Tibial artery (tissue), 4 donors: Measurements from ENCODE around the gene PPP2R2C.

ENCODE experiments used
- DNase-seq, 2 donors: peaks; one replicate each; pipeline ENCODE4 v3.0.0-alpha.2; 2019
- H3K27ac ChIP-seq, 2 donors: fragments of 200-600 bp; sonication (generic) in 1 of 2; 1 replicate in 1 of 2; 2 replicates in 1 of 2; pipeline ENCODE4 v1.5.1; 2018 to 2019; ENCODE audit warnings: mild to moderate bottlenecking in 1 of 2
- H3K27me3 ChIP-seq, 2 donors: fragments of 200-600 bp; sonication (generic) in 1 of 2; one replicate each; pipeline versions ENCODE4 v1.5.1 to v1.6.0; 2016 to 2019
- H3K36me3 ChIP-seq, 3 donors: fragments of 200-600 bp; sonication (generic) in 2 of 3; one replicate each; pipeline ENCODE4 v1.5.1; 2016 to 2019; ENCODE audit warnings: mild to moderate bottlenecking in 2 of 3
- H3K4me1 ChIP-seq, 4 donors: fragments of 200-600 bp; sonication (generic) in 2 of 4; 1 replicate in 3 of 4; 2 replicates in 1 of 4; pipeline ENCODE4 v1.5.1; 2016 to 2019
- H3K4me3 ChIP-seq, 2 donors: fragments of 200-600 bp; sonication (generic) in 1 of 2; 1 replicate in 1 of 2; 2 replicates in 1 of 2; pipeline ENCODE4 v1.5.1; 2018 to 2019; ENCODE audit warnings: mild to moderate bottlenecking in 2 of 2
- H3K9me3 ChIP-seq, 3 donors: fragments of 200-600 bp; sonication (generic) in 1 of 3; one replicate each; pipeline ENCODE4 v1.5.1; 2016 to 2019
- CTCF ChIP-seq, 2 experiments: fragments of 200-600 bp in 1 of 2; fragments of 450-650 bp in 1 of 2; IDR thresholded peaks; one replicate each; pipeline ENCODE4 v1.5.1; 2017 to 2019; ENCODE audit warnings: antibody characterized with exemption in 2 of 2, mild to moderate bottlenecking in 1 of 2, moderate library complexity in 1 of 2
- intact Hi-C: fragments of 100-400 bp; cut with DNase I; formaldehyde crosslinking; loops from one replicate; pipeline ENCODE4 v1.15.0; 2023; ENCODE audit warnings: low total_unique reads

The PPP2R2C gene

GRCh38 chr4:6362243-6362885, 110.0 kb downstream of the PPP2R2C start:
- Histone ChIP-seq H3K4me3 (no peak overlapping the region), H3K36me3 (no peaks in the 10 kb centered on the region), H3K27ac (no peak overlapping the region), H3K27me3 (peaks cover 0 to 40% of the 10 kb centered on the region in 2 donors), H3K4me1 (no peaks in the 10 kb centered on the region), H3K9me3 (no peaks in the 10 kb centered on the region)
- intact Hi-C loops = no loop called here
- DNase-seq = no peak
- TF ChIP-seq CTCF (IDR thresholded peaks at IDR 0.05) = no peak

DNA sequence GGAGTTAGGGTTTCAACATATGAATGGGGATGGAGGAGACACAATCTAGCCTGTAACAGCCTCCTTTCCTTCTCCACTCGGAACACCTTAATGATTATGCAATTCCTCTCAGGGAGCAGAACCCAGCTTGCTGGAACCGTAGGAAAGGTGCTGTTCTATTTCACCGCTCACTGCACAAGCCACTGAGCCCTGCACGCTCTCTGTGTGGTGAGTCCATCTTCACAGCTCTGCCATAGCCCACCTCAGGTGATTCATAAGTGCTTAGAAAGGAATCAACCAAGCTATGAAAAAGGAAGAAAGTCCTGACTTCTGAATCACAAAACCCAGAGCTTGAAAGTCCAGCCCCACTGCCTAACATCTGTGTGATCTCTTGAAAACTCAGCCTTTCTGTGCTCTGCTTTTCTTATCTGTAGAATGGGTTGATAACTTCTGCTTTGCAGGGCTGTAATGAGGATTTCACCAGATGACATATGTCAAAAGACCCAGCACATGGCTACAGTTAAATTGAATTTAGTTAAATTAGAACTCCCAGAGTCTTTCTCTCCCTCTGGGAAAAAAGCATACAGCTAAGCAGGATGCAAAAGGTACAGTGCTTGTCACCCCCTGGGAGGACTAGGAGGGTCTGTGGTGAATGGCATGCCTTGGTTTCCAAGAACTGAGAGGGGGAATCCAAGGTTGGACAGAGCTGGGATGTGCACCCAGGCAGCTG, 111.2 kb downstream of the PPP2R2C start:
- Histone ChIP-seq H3K4me1 (no peaks in the 10 kb centered on the region), H3K4me3 (no peak overlapping the region), H3K27me3 (peaks cover 0 to 36% of the 10 kb centered on the region in 2 donors), H3K27ac (no peak overlapping the region), H3K36me3 (no peaks in the 10 kb centered on the region), H3K9me3 (no peaks in the 10 kb centered on the region)
- intact Hi-C loops = no loop called here
- DNase-seq = no peak
- TF ChIP-seq CTCF (IDR thresholded peaks at IDR 0.05) = no peak

- Histone ChIP-seq H3K4me3 (no peak overlapping the region), H3K27ac (no peak overlapping the region), H3K27me3 (peaks cover 0 to 36% of the 10 kb centered on the region in 2 donors), H3K4me1 (no peaks in the 10 kb centered on the region), H3K9me3 (no peaks in the 10 kb centered on the region), H3K36me3 (no peaks in the 10 kb centered on the region)
- no peak for TF ChIP-seq CTCF (IDR thresholded peaks at IDR 0.05)
- DNase-seq = no peak
- intact Hi-C loops = no loop called here
Measured at GRCh38 chr4:6360385-6360784, 112.0 kb downstream of the PPP2R2C start.

- no peak for TF ChIP-seq CTCF (IDR thresholded peaks at IDR 0.05)
- intact Hi-C loops = no loop called here
- H3K27me3 ChIP-seq = peaks cover 0 to 36% of the 10 kb centered on the region in 2 donors
Measured at GRCh38 chr4:6359536-6360308, 112.7 kb downstream of the PPP2R2C start.

GRCh38 chr4:6357476-6357875, 114.9 kb downstream of the PPP2R2C start:
- TF ChIP-seq CTCF (IDR thresholded peaks at IDR 0.05) = no peak
- Histone ChIP-seq H3K36me3 (no peaks in the 10 kb centered on the region), H3K4me1 (no peaks in the 10 kb centered on the region), H3K4me3 (no peak overlapping the region), H3K9me3 (no peaks in the 10 kb centered on the region), H3K27ac (no peak overlapping the region), H3K27me3 (peaks cover 0 to 37% of the 10 kb centered on the region in 2 donors)
- DNase-seq = no peak
- intact Hi-C loops = no loop called here

More at GRCh38 chr4:6359536-6360308, 112.7 kb downstream of the PPP2R2C start:
- H3K4me3 ChIP-seq = no peak overlapping the region
- H3K9me3 ChIP-seq = no peaks in the 10 kb centered on the region
- H3K27ac ChIP-seq = no peak overlapping the region
- no peaks in the 10 kb centered on the region for H3K4me1 ChIP-seq
- DNase-seq = no peak
- H3K36me3 ChIP-seq = no peaks in the 10 kb centered on the region
